CD4-positive, alpha-beta T cell (primary cell): Measurements from ENCODE around the gene ELF5. TPM values are rescaled to one million over a fixed set of nuclear protein-coding genes. Genes with fewer than 3 reads are reported as not detected.

ENCODE experiments used
- ATAC-seq: fragments of 200-7000 bp; cut with Tn5 transposase; one replicate; pipeline ENCODE4 v1.10.0; 2022; ENCODE audit warnings: mild to moderate bottlenecking; ENCODE audit not compliant: poor library complexity
- CTCF ChIA-PET: fragments of 350-600 bp; sonication (Branson Sonifier 250); formaldehyde crosslinking; loops from one replicate; lab custom pipeline; 2021; ENCODE audit warnings: antibody characterized with exemption, inconsistent platforms; lab: Charles Lee
- POLR2A ChIA-PET: fragments of 350-600 bp; sonication (Branson Sonifier 250); formaldehyde crosslinking; loops from one replicate; lab custom pipeline; 2021; ENCODE audit warnings: antibody characterized with exemption, inconsistent platforms; lab: Charles Lee
- DNase-seq, 14 experiments: peaks; one replicate each; pipeline ENCODE4 v3.0.0-alpha.2; 2013 to 2020; ENCODE audit warnings: mixed read lengths in 2 of 14
- H3K27ac ChIP-seq, 2 donors: one replicate each; pipeline versions ENCODE4 v1.5.1 to v1.7.0; 2013; ENCODE audit warnings: low read length in 2 of 2, low read depth in 1 of 2, mild to moderate bottlenecking in 1 of 2
- H3K27me3 ChIP-seq, 2 experiments: 1 replicate in 1 of 2; 2 replicates in 1 of 2; pipeline versions ENCODE4 v1.6.1 to v1.7.0; 2013; ENCODE audit warnings: low read length in 2 of 2, control low read depth in 1 of 2, mild to moderate bottlenecking in 1 of 2, moderate library complexity in 1 of 2; ENCODE audit not compliant: insufficient read depth in 2 of 2, control insufficient read depth in 1 of 2
- H3K36me3 ChIP-seq: one replicate; pipeline ENCODE4 v1.6.1; 2013; ENCODE audit warnings: low read length, control low read depth; ENCODE audit not compliant: insufficient read depth
- H3K4me1 ChIP-seq: one replicate; pipeline ENCODE4 v1.6.1; 2013; ENCODE audit warnings: low read length, control low read depth; ENCODE audit not compliant: insufficient read depth
- H3K4me3 ChIP-seq: one replicate; pipeline ENCODE4 v1.5.1; 2013; ENCODE audit warnings: mild to moderate bottlenecking, low read length, moderate library complexity
- H3K9me3 ChIP-seq, 2 experiments: 1 replicate in 1 of 2; 2 replicates in 1 of 2; pipeline versions ENCODE4 v1.6.1 to v1.7.0; 2013; ENCODE audit warnings: low read length in 2 of 2, mild to moderate bottlenecking in 2 of 2, control low read depth in 1 of 2, moderate library complexity in 1 of 2; ENCODE audit not compliant: control insufficient read depth in 1 of 2, insufficient read depth in 1 of 2
- H3K27ac Mint-ChIP-seq: one replicate; pipeline ENCODE4 v1.8.0; 2020; ENCODE audit warnings: mixed read lengths
- H3K27me3 Mint-ChIP-seq: one replicate; pipeline ENCODE4 v1.8.0; 2021; ENCODE audit warnings: mixed read lengths
- H3K36me3 Mint-ChIP-seq: one replicate; pipeline ENCODE4 v1.8.0; 2021; ENCODE audit warnings: low read depth, mixed read lengths
- H3K4me1 Mint-ChIP-seq: one replicate; pipeline ENCODE4 v1.8.0; 2021; ENCODE audit warnings: low read depth, mixed read lengths
- H3K4me3 Mint-ChIP-seq: one replicate; pipeline ENCODE4 v1.8.0; 2020; ENCODE audit warnings: mild to moderate bottlenecking, mixed read lengths
- H3K9me3 Mint-ChIP-seq: one replicate; pipeline ENCODE4 v1.8.0; 2020; ENCODE audit warnings: mixed read lengths
- intact Hi-C, 2 experiments: fragments of 100-400 bp; cut with DNase I in 1 of 2; cut with micrococcal nuclease in 1 of 2; formaldehyde crosslinking; loops; one replicate each; pipeline versions ENCODE4 v1.15.1 to v1.9.0; 2023 to 2025; cut with DNase I, micrococcal nuclease
- total RNA-seq, 174 experiments: library from RNA in 2 of 174; stranded (reverse) in 2 of 174; gene quantifications; one replicate each; pipeline ENCODE4 v1.2.3 and lab custom pipeline; 2021 to 2026
- TF ChIP-seq, protein P1 (sequence below): fragments of 200-600 bp; IDR thresholded peaks from one replicate; pipeline ENCODE4 v1.8.0; 2022; ENCODE audit warnings: antibody characterized with exemption, mild to moderate bottlenecking

The ELF5 gene
- total RNA-seq, 2 experiments from 2014 or later, result not detected

DNA sequence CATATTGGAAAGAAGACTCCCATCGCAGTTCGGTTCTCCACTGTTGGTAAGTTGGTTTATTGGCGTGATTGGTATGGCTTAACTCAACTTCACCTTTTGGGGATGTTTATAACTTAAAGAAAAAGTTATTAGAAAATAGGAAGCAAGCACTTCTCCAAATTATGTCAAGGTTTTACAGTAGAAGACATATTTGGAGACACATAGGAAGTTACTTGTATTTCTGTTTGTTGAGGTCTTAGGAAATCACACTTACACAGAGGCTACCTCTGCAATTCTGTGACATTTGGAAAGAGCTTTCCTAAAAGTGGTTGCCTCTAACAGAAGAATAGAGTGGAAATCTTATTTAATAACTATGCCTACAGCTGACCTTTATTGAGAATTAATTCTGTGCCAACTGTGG lies 62.5 kb downstream of the ELF5 start:
- Histone ChIP-seq H3K36me3 (peaks cover 60% of the 10 kb centered on the region), H3K9me3 (no peaks in the 10 kb centered on the region), H3K4me1 (peaks cover 12% of the 10 kb centered on the region), H3K27me3 (no peaks in the 10 kb centered on the region), H3K4me3 (no peak overlapping the region), H3K27ac (no peak overlapping the region)
- Mint-ChIP-seq H3K4me3 (no peak overlapping the region), H3K36me3 (peaks cover 73% of the 10 kb centered on the region), H3K4me1 (peaks cover 38% of the 10 kb centered on the region), H3K27me3 (no peaks in the 10 kb centered on the region), H3K27ac (no peak overlapping the region), H3K9me3 (no peaks in the 10 kb centered on the region)
- TF ChIP-seq, protein P1, sequence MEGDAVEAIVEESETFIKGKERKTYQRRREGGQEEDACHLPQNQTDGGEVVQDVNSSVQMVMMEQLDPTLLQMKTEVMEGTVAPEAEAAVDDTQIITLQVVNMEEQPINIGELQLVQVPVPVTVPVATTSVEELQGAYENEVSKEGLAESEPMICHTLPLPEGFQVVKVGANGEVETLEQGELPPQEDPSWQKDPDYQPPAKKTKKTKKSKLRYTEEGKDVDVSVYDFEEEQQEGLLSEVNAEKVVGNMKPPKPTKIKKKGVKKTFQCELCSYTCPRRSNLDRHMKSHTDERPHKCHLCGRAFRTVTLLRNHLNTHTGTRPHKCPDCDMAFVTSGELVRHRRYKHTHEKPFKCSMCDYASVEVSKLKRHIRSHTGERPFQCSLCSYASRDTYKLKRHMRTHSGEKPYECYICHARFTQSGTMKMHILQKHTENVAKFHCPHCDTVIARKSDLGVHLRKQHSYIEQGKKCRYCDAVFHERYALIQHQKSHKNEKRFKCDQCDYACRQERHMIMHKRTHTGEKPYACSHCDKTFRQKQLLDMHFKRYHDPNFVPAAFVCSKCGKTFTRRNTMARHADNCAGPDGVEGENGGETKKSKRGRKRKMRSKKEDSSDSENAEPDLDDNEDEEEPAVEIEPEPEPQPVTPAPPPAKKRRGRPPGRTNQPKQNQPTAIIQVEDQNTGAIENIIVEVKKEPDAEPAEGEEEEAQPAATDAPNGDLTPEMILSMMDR, result no peak
- ATAC-seq (no peak), DNase-seq (peak in 1 of 14 experiments; percentile 4)
- intact Hi-C loops, result no loop called here
- POLR2A ChIA-PET, result no interaction called here
- CTCF ChIA-PET, result no interaction called here

GRCh38 chr11:34449013-34449412 lies 64.6 kb downstream of the ELF5 start:
- POLR2A ChIA-PET, result interaction anchor here (1.3 to 1.8 kb wide), 3 partner anchors 10 to 344 kb away, joined by 3 to 5 read pairs (median 4); partner anchors contain the start of genes CAT and NAT10
- Histone ChIP-seq H3K4me3 (no peak overlapping the region), H3K27me3 (no peaks in the 10 kb centered on the region), H3K27ac (no peak overlapping the region), H3K4me1 (peaks cover 12% of the 10 kb centered on the region), H3K9me3 (no peaks in the 10 kb centered on the region), H3K36me3 (peaks cover 40% of the 10 kb centered on the region)
- intact Hi-C loops, result loop anchor here in 1 of 2 experiments (10.0 kb wide), 2 partner anchors 1554 to 1864 kb away; partner anchors contain the start of genes EIF3M and QSER1
- Mint-ChIP-seq H3K27ac (no peak overlapping the region), H3K27me3 (no peaks in the 10 kb centered on the region), H3K9me3 (no peaks in the 10 kb centered on the region), H3K36me3 (peaks cover 53% of the 10 kb centered on the region), H3K4me3 (no peak overlapping the region), H3K4me1 (peaks cover 56% of the 10 kb centered on the region)
- CTCF ChIA-PET, result no interaction called here
- DNase-seq (peak in 1 of 14 experiments; percentile 18), ATAC-seq (no peak)
- TF ChIP-seq, protein P1, result no peak

- H3K4me3 ChIP-seq, result no peak overlapping the region
- no peaks in the 10 kb centered on the region for H3K9me3 Mint-ChIP-seq
- DNase-seq (no peak), ATAC-seq (no peak)
- H3K27ac Mint-ChIP-seq, result no peak overlapping the region
- H3K27me3 Mint-ChIP-seq, result no peaks in the 10 kb centered on the region
- peaks cover 61% of the 10 kb centered on the region for H3K4me1 Mint-ChIP-seq
- H3K36me3 Mint-ChIP-seq, result peaks cover 47% of the 10 kb centered on the region
- no peak overlapping the region for H3K27ac ChIP-seq
- no peaks in the 10 kb centered on the region for H3K9me3 ChIP-seq
- H3K4me3 Mint-ChIP-seq, result no peak overlapping the region
- POLR2A ChIA-PET, result interaction anchor here (0.9 to 1.8 kb wide), 4 partner anchors 9 to 343 kb away, joined by 3 to 5 read pairs (median 4); partner anchors contain the start of genes CAT and NAT10
- H3K36me3 ChIP-seq, result peaks cover 34% of the 10 kb centered on the region
- peaks cover 12% of the 10 kb centered on the region for H3K4me1 ChIP-seq
- no peaks in the 10 kb centered on the region for H3K27me3 ChIP-seq
- CTCF ChIA-PET, result no interaction called here
- TF ChIP-seq, protein P1, result no peak
- intact Hi-C loops, result loop anchor here in 1 of 2 experiments (10.0 kb wide), 2 partner anchors 1554 to 1864 kb away; partner anchors contain the start of genes EIF3M and QSER1
Observed at GRCh38 chr11:34448223-34448994, 65.2 kb downstream of the ELF5 start.
